Glutamatergic neuron (in vitro differentiated cells): ENCODE results near the gene EFCAB6. TPM values are rescaled to one million over a fixed set of nuclear protein-coding genes. Genes with fewer than 3 reads are reported as not detected.

ENCODE experiments used
- DNase-seq: peaks from one replicate; pipeline ENCODE4 v3.0.0; 2022
- H3K27ac Mint-ChIP-seq: one replicate; pipeline ENCODE4 v1.8.0; 2020; ENCODE audit warnings: mild to moderate bottlenecking, mixed read lengths, inconsistent platforms; ENCODE audit not compliant: unreplicated experiment
- H3K27me3 Mint-ChIP-seq: one replicate; pipeline ENCODE4 v1.8.0; 2020; ENCODE audit warnings: mild to moderate bottlenecking, moderate library complexity, mixed read lengths, inconsistent platforms; ENCODE audit not compliant: unreplicated experiment
- H3K36me3 Mint-ChIP-seq: one replicate; pipeline ENCODE4 v1.8.0; 2020; ENCODE audit warnings: mild to moderate bottlenecking, mixed read lengths, inconsistent platforms; ENCODE audit not compliant: unreplicated experiment
- H3K4me1 Mint-ChIP-seq: one replicate; pipeline ENCODE4 v1.8.0; 2020; ENCODE audit warnings: mild to moderate bottlenecking, low read depth, mixed read lengths, inconsistent platforms; ENCODE audit not compliant: unreplicated experiment
- H3K4me3 Mint-ChIP-seq: one replicate; pipeline ENCODE4 v1.8.0; 2020; ENCODE audit warnings: mild to moderate bottlenecking, mixed read lengths, inconsistent platforms; ENCODE audit not compliant: unreplicated experiment
- H3K9me3 Mint-ChIP-seq: one replicate; pipeline ENCODE4 v1.8.0; 2020; ENCODE audit warnings: mild to moderate bottlenecking, moderate library complexity, mixed read lengths, inconsistent platforms; ENCODE audit not compliant: unreplicated experiment
- total RNA-seq: library from RNA; stranded (reverse); fragmentation: NEBNext Ultra II Directional; extraction: Animal tissue kit (Norgen Biotek cat#: 25700); gene quantifications from one replicate; pipeline ENCODE4 v1.2.1, GENCODE V29; 2021; ENCODE audit not compliant: unreplicated experiment
- TF ChIP-seq, protein P1 (sequence below): fragments of 200-600 bp; sonication (generic); IDR thresholded peaks from one replicate; pipeline ENCODE4 v1.5.0; 2021; ENCODE audit not compliant: partially characterized antibody, unreplicated experiment

The EFCAB6 gene
- total RNA-seq, 1 donor from 2014 or later = 0.96 TPM

DNA sequence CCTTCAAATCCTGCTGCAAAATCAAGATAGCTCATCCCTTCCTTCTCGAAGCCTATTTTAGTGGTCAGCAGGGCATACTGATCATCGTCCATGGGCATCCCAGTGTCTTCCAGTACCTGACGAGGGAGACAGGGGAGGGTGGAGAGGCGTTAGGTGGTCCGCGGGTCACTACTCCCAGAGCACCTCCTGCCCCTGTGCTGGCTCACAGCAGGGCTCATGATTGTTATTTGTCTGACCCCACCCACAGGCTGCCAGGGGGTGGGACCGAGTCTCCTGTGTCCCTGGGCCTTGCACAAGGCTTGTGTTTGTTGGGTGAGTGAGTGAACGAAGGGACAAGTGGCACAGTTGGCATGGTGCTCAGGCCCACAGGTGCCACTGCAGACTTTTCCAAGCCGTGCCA lies 177.0 kb downstream of the EFCAB6 start:
- Mint-ChIP-seq H3K27me3 (peaks cover 9% of the 10 kb centered on the region), H3K4me1 (peaks cover 5% of the 10 kb centered on the region), H3K9me3 (peaks cover 7% of the 10 kb centered on the region), H3K36me3 (peaks cover 8% of the 10 kb centered on the region), H3K27ac (no peak overlapping the region), H3K4me3 (no peak overlapping the region)
- TF ChIP-seq, protein P1, sequence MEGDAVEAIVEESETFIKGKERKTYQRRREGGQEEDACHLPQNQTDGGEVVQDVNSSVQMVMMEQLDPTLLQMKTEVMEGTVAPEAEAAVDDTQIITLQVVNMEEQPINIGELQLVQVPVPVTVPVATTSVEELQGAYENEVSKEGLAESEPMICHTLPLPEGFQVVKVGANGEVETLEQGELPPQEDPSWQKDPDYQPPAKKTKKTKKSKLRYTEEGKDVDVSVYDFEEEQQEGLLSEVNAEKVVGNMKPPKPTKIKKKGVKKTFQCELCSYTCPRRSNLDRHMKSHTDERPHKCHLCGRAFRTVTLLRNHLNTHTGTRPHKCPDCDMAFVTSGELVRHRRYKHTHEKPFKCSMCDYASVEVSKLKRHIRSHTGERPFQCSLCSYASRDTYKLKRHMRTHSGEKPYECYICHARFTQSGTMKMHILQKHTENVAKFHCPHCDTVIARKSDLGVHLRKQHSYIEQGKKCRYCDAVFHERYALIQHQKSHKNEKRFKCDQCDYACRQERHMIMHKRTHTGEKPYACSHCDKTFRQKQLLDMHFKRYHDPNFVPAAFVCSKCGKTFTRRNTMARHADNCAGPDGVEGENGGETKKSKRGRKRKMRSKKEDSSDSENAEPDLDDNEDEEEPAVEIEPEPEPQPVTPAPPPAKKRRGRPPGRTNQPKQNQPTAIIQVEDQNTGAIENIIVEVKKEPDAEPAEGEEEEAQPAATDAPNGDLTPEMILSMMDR = no peak
- DNase-seq = no peak

DNA sequence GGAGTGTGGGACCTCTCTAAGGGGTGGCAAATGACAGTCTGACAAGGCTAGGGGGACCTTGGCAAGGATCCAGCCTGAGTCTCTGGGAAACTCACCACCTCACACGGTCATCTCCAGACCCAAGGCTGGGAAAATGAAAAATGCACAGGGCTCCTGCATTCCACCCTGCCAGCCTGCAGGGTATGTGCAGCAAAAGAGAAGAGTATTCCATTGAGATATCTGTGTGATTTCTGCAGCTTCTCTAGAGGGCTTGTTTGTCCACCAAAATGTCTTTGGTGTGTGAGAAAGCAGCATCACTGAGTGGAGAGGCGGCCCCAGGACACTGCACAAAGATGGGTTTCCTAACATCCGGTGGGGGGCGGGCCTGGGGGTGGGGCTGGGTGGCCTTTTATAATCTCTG lies 177.8 kb downstream of the EFCAB6 start:
- TF ChIP-seq, protein P1 = no peak
- H3K4me3 Mint-ChIP-seq = no peak overlapping the region
- DNase-seq = no peak
- H3K27ac Mint-ChIP-seq = no peak overlapping the region
- peaks cover 2% of the 10 kb centered on the region for H3K36me3 Mint-ChIP-seq
- H3K9me3 Mint-ChIP-seq = peaks cover 2% of the 10 kb centered on the region
- peaks cover 11% of the 10 kb centered on the region for H3K27me3 Mint-ChIP-seq
- peaks cover 5% of the 10 kb centered on the region for H3K4me1 Mint-ChIP-seq

DNA sequence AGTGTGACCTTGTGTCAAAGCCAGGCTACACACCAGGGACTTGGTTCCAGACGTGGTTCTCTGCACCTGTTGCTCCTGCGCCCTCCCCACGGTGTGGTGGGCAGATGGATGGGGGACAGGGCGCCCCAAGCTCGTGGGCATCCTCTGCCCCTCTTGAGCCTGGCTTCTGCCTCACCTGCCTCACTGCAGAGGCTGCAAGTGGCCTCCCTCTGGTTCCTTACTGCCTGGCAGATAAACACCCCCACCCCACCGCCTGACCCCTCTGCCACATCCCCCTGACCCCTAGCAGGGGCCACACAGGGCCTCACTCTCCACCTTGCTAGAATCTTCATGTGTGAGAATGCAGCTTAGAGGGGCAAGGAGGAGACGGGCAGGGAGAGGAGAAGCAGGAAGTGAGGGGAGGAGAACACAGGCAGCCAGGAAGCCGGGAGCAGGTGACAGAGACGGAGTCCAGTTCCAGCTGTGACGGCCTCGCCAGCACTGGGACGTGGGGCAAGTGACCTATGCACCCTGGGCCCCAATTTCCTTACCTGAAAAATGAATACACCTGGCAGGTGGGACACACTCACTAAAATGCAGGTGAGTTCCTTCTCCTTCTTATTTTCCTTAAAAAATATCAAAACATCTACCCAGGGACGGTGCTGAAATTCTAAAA lies 178.3 kb downstream of the EFCAB6 start:
- no peak for DNase-seq
- H3K9me3 Mint-ChIP-seq = peaks cover 2% of the 10 kb centered on the region
- peaks cover 5% of the 10 kb centered on the region for H3K4me1 Mint-ChIP-seq
- TF ChIP-seq, protein P1 = no peak
- H3K36me3 Mint-ChIP-seq = no peaks in the 10 kb centered on the region
- no peak overlapping the region for H3K27ac Mint-ChIP-seq
- peaks cover 12% of the 10 kb centered on the region for H3K27me3 Mint-ChIP-seq
- H3K4me3 Mint-ChIP-seq = no peak overlapping the region

DNA sequence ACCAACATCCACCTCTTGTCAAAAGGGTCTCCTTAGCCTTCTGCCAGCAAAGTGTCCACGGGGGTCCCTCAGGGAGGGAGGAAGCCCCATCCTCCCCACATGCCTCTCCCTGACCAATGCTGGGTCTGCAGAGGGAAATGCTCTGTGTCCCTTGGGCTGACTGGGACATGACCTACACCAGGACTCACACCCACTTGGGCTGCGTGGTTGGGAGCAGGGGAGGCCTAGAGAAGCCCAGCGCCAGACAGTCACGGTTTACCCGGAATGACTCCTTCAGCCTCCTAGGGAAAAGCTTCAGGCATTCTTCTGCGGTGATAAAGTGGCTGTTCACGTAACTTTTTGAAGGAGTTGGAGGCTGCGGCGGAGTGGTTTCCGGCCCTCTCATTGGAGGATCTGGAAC lies 180.3 kb downstream of the EFCAB6 start:
- no peak overlapping the region for H3K27ac Mint-ChIP-seq

DNA sequence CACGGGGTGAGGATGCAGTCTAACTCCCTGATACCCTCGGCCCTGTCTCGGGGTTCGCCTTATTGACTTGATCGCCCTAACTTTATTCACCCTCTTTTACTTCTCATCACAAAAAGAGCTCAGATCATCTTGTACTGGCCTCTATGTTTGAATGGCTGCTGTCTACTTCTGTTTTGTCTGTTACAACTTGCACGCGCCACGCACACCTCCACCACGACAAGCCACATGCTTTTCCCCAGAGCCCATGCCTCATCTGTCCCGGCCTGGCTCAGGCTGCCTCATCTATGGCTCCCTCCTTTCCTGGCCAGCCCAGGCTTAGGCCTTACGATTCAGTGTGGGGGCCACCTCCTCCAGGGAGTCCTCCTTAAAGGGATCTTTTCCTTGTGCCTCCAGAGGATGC lies 180.9 kb downstream of the EFCAB6 start:
- Mint-ChIP-seq H3K27me3 (peaks cover 9% of the 10 kb centered on the region), H3K36me3 (no peaks in the 10 kb centered on the region), H3K27ac (no peak overlapping the region), H3K4me1 (peaks cover 3% of the 10 kb centered on the region), H3K4me3 (no peak overlapping the region), H3K9me3 (peaks cover 2% of the 10 kb centered on the region)
- DNase-seq = no peak
- TF ChIP-seq, protein P1 = no peak

More for the DNA sequence above, 180.3 kb downstream of the EFCAB6 start:
- H3K4me1 Mint-ChIP-seq = peaks cover 3% of the 10 kb centered on the region
- DNase-seq = no peak
- H3K9me3 Mint-ChIP-seq = peaks cover 2% of the 10 kb centered on the region
- no peaks in the 10 kb centered on the region for H3K36me3 Mint-ChIP-seq
- H3K4me3 Mint-ChIP-seq = no peak overlapping the region
- H3K27me3 Mint-ChIP-seq = peaks cover 9% of the 10 kb centered on the region
- TF ChIP-seq, protein P1 = no peak
